Glutamatergic neuron (in vitro differentiated cells): ENCODE data around the gene TSHZ2. TPM values are rescaled to one million over a fixed set of nuclear protein-coding genes. Genes with fewer than 3 reads are reported as not detected.
"Not testable (repeated sequence)": the region's sequence is repeated elsewhere in the genome, so short reads cannot be mapped to it uniquely, and the experiment has no call there.

ENCODE experiments used
- DNase-seq: peaks from one replicate; pipeline ENCODE4 v3.0.0; 2022
- H3K27ac Mint-ChIP-seq: one replicate; pipeline ENCODE4 v1.8.0; 2020; ENCODE audit warnings: mild to moderate bottlenecking, mixed read lengths, inconsistent platforms; ENCODE audit not compliant: unreplicated experiment
- H3K27me3 Mint-ChIP-seq: one replicate; pipeline ENCODE4 v1.8.0; 2020; ENCODE audit warnings: mild to moderate bottlenecking, moderate library complexity, mixed read lengths, inconsistent platforms; ENCODE audit not compliant: unreplicated experiment
- H3K36me3 Mint-ChIP-seq: one replicate; pipeline ENCODE4 v1.8.0; 2020; ENCODE audit warnings: mild to moderate bottlenecking, mixed read lengths, inconsistent platforms; ENCODE audit not compliant: unreplicated experiment
- H3K4me1 Mint-ChIP-seq: one replicate; pipeline ENCODE4 v1.8.0; 2020; ENCODE audit warnings: mild to moderate bottlenecking, low read depth, mixed read lengths, inconsistent platforms; ENCODE audit not compliant: unreplicated experiment
- H3K4me3 Mint-ChIP-seq: one replicate; pipeline ENCODE4 v1.8.0; 2020; ENCODE audit warnings: mild to moderate bottlenecking, mixed read lengths, inconsistent platforms; ENCODE audit not compliant: unreplicated experiment
- H3K9me3 Mint-ChIP-seq: one replicate; pipeline ENCODE4 v1.8.0; 2020; ENCODE audit warnings: mild to moderate bottlenecking, moderate library complexity, mixed read lengths, inconsistent platforms; ENCODE audit not compliant: unreplicated experiment
- CTCF ChIP-seq: fragments of 200-600 bp; sonication (generic); IDR thresholded peaks from one replicate; pipeline ENCODE4 v1.5.0; 2021; ENCODE audit not compliant: partially characterized antibody, unreplicated experiment
- total RNA-seq: library from RNA; stranded (reverse); fragmentation: NEBNext Ultra II Directional; extraction: Animal tissue kit (Norgen Biotek cat#: 25700); gene quantifications from one replicate; pipeline ENCODE4 v1.2.1, GENCODE V29; 2021; ENCODE audit not compliant: unreplicated experiment

The TSHZ2 gene
- total RNA-seq, 1 donor from 2014 or later: 10.0 TPM

- H3K27ac Mint-ChIP-seq: no peak overlapping the region
- no peaks in the 10 kb centered on the region for H3K9me3 Mint-ChIP-seq
- H3K4me1 Mint-ChIP-seq: no peaks in the 10 kb centered on the region
- no peaks in the 10 kb centered on the region for H3K36me3 Mint-ChIP-seq
- no peak for TF ChIP-seq CTCF
- H3K27me3 Mint-ChIP-seq: no peaks in the 10 kb centered on the region
- no peak for DNase-seq
- no peak overlapping the region for H3K4me3 Mint-ChIP-seq
Measured at GRCh38 chr20:53517146-53517545, 545.0 kb downstream of the TSHZ2 start.

GRCh38 chr20:53521421-53521820 is 549.3 kb downstream of the TSHZ2 start:
- H3K4me3 Mint-ChIP-seq, H3K36me3 Mint-ChIP-seq, DNase-seq, H3K4me1 Mint-ChIP-seq, H3K27ac Mint-ChIP-seq, H3K27me3 Mint-ChIP-seq, H3K9me3 Mint-ChIP-seq: not testable (repeated sequence)

- Mint-ChIP-seq H3K4me1 (no peaks in the 10 kb centered on the region), H3K27me3 (no peaks in the 10 kb centered on the region), H3K27ac (no peak overlapping the region), H3K36me3 (no peaks in the 10 kb centered on the region), H3K4me3 (no peak overlapping the region), H3K9me3 (peaks cover 1% of the 10 kb centered on the region)
- TF ChIP-seq CTCF: no peak
- no peak for DNase-seq
Measured at GRCh38 chr20:53522026-53522425, 549.9 kb downstream of the TSHZ2 start.

GRCh38 chr20:53522696-53523095 is 550.5 kb downstream of the TSHZ2 start:
- no peak for DNase-seq
- no peak for TF ChIP-seq CTCF
- no peak overlapping the region for H3K4me3 Mint-ChIP-seq
- H3K27ac Mint-ChIP-seq: no peak overlapping the region
- no peaks in the 10 kb centered on the region for H3K36me3 Mint-ChIP-seq
- H3K27me3 Mint-ChIP-seq: no peaks in the 10 kb centered on the region
- H3K9me3 Mint-ChIP-seq: peaks cover 1% of the 10 kb centered on the region
- no peaks in the 10 kb centered on the region for H3K4me1 Mint-ChIP-seq

- DNase-seq, H3K4me3 Mint-ChIP-seq, H3K9me3 Mint-ChIP-seq, H3K4me1 Mint-ChIP-seq, H3K27me3 Mint-ChIP-seq, H3K36me3 Mint-ChIP-seq, H3K27ac Mint-ChIP-seq: not testable (repeated sequence)
Measured at GRCh38 chr20:53523615-53524014, 551.5 kb downstream of the TSHZ2 start.

- Mint-ChIP-seq H3K27ac (no peak overlapping the region), H3K36me3 (no peaks in the 10 kb centered on the region), H3K4me3 (no peak overlapping the region), H3K9me3 (peaks cover 1% of the 10 kb centered on the region), H3K27me3 (no peaks in the 10 kb centered on the region), H3K4me1 (no peaks in the 10 kb centered on the region)
- DNase-seq: peak; percentile 21
- TF ChIP-seq CTCF: no peak
Measured at GRCh38 chr20:53524589-53525312, 552.6 kb downstream of the TSHZ2 start.
